H1 (cell line): ENCODE results near the gene HECTD3. TPM values are rescaled to one million over a fixed set of nuclear protein-coding genes. Genes with fewer than 3 reads are reported as not detected.

Experiments
- CTCF ChIA-PET: fragments of 300-600 bp; sonication (Branson Sonifier 250); formaldehyde crosslinking; loops from one replicate; lab custom pipeline; 2021; ENCODE audit not compliant: partially characterized antibody; lab: Charles Lee
- POLR2A ChIA-PET: fragments of 300-600 bp; sonication (Branson Sonifier 250); formaldehyde crosslinking; loops from one replicate; lab custom pipeline; 2021; ENCODE audit warnings: inconsistent platforms; ENCODE audit not compliant: partially characterized antibody; lab: Charles Lee
- DNase-seq, 2 experiments: peaks; one replicate each; pipeline versions ENCODE4 v3.0.0 to v3.0.0-alpha.2; 2010 to 2022; ENCODE audit warnings: low spot score in 2 of 2, low read depth in 1 of 2, mixed read lengths in 1 of 2
- FAIRE-seq: peaks from 2 replicates; lab custom pipeline; 2011; peaks lifted over from hg19 to GRCh38; lab: Jason Lieb, UNC
- H2AFZ ChIP-seq: 2 replicates; pipeline ENCODE4 v1.8.1; 2012; ENCODE audit warnings: low read length, inconsistent platforms
- H2AK5ac ChIP-seq: 2 replicates; pipeline ENCODE4 v1.6.1; 2013; ENCODE audit warnings: low read depth, low read length
- H2BK120ac ChIP-seq: replicated peaks from 2 replicates; pipeline ENCODE3; 2013; ENCODE audit warnings: low read depth, low read length, inconsistent platforms
- H2BK12ac ChIP-seq: 2 replicates; pipeline ENCODE4 v1.6.1; 2013; ENCODE audit warnings: low read depth, low read length
- H2BK15ac ChIP-seq: 2 replicates; pipeline ENCODE4 v1.6.1; 2013; ENCODE audit warnings: low read length
- H2BK20ac ChIP-seq: 2 replicates; pipeline ENCODE4 v1.6.1; 2013; ENCODE audit warnings: low read length
- H2BK5ac ChIP-seq: 2 replicates; pipeline ENCODE4 v1.6.1; 2013; ENCODE audit warnings: low read depth, low read length
- H3K14ac ChIP-seq: 2 replicates; pipeline ENCODE4 v1.6.1; 2013; ENCODE audit warnings: inconsistent platforms; ENCODE audit not compliant: insufficient read length
- H3K18ac ChIP-seq: 2 replicates; pipeline ENCODE4 v1.6.1; 2013; ENCODE audit warnings: low read length; ENCODE audit errors: extremely low read depth
- H3K23ac ChIP-seq: 2 replicates; pipeline ENCODE4 v1.6.1; 2013; ENCODE audit warnings: inconsistent platforms; ENCODE audit not compliant: insufficient read length
- H3K23me2 ChIP-seq: 2 replicates; pipeline ENCODE4 v1.6.1; 2013; ENCODE audit warnings: low read depth, low read length
- H3K27ac ChIP-seq: 2 replicates; pipeline ENCODE4 v1.6.1; 2011; ENCODE audit warnings: low read depth, low read length, inconsistent platforms
- H3K27me3 ChIP-seq, 4 experiments: replicated peaks in 1 of 4; 1 replicate in 1 of 4; 2 replicates in 3 of 4; pipeline versions ENCODE4 v1.6.1 to v1.8.1; 2011 to 2013; ENCODE audit warnings: low read length in 3 of 4, mild to moderate bottlenecking in 3 of 4, inconsistent platforms in 2 of 4, mixed read lengths in 2 of 4, moderate library complexity in 1 of 4; ENCODE audit not compliant: control insufficient read depth in 3 of 4, insufficient read depth in 3 of 4; ENCODE audit errors: extremely low read depth in 1 of 4
- H3K36me3 ChIP-seq, 4 experiments: 2 replicates each; pipeline versions ENCODE4 v1.6.1 to v1.8.1; 2011 to 2013; ENCODE audit warnings: mild to moderate bottlenecking in 4 of 4, low read length in 3 of 4, moderate library complexity in 2 of 4, control low read depth in 1 of 4, inconsistent platforms in 1 of 4; ENCODE audit not compliant: insufficient read depth in 4 of 4, control insufficient read depth in 2 of 4
- H3K4ac ChIP-seq: replicated peaks from 2 replicates; pipeline ENCODE3; 2013; ENCODE audit warnings: low read length, low read depth, mixed read lengths, inconsistent platforms; ENCODE audit not compliant: insufficient read length
- H3K4me1 ChIP-seq, 4 experiments: replicated peaks in 1 of 4; 1 replicate in 1 of 4; 2 replicates in 3 of 4; pipeline versions ENCODE4 v1.6.1 to v1.8.1; 2011 to 2013; ENCODE audit warnings: low read length in 3 of 4, inconsistent platforms in 2 of 4, mixed read lengths in 1 of 4; ENCODE audit not compliant: insufficient read depth in 4 of 4, control insufficient read depth in 3 of 4
- H3K4me2 ChIP-seq, 2 experiments: 2 replicates each; pipeline versions ENCODE4 v1.6.1 to v1.8.1; 2011 to 2013; ENCODE audit warnings: low read depth in 2 of 2, low read length in 2 of 2, control low read depth in 1 of 2, inconsistent platforms in 1 of 2, mild to moderate bottlenecking in 1 of 2; ENCODE audit not compliant: insufficient read depth in 1 of 2
- H3K4me3 ChIP-seq, 4 experiments: fragments of 200-600, 300-600 bp in 1 of 4; sonication (generic), shearing (Covaris generic), sonication (Bioruptor Twin) in 1 of 4; 2 replicates each; pipeline versions ENCODE4 v1.5.1 to v1.8.1; 2011 to 2016; ENCODE audit warnings: low read length in 4 of 4, low read depth in 3 of 4, control low read depth in 2 of 4, inconsistent platforms in 2 of 4, mild to moderate bottlenecking in 2 of 4, mixed read lengths in 1 of 4, moderate library complexity in 1 of 4; ENCODE audit not compliant: insufficient read depth in 2 of 4; ENCODE audit errors: extremely low read depth in 1 of 4
- H3K56ac ChIP-seq: replicated peaks from 2 replicates; pipeline ENCODE3; 2013; ENCODE audit warnings: low read depth, mild to moderate bottlenecking, mixed read lengths, low read length, inconsistent platforms; ENCODE audit not compliant: insufficient read length
- H3K79me1 ChIP-seq: 2 replicates; pipeline ENCODE4 v1.6.1; 2013; ENCODE audit warnings: low read depth, low read length, control low read depth
- H3K79me2 ChIP-seq, 2 experiments: 2 replicates each; pipeline versions ENCODE4 v1.6.1 to v1.8.1; 2012 to 2013; ENCODE audit warnings: low read length in 2 of 2, mild to moderate bottlenecking in 2 of 2, inconsistent platforms in 1 of 2; ENCODE audit not compliant: insufficient read depth in 2 of 2, control insufficient read depth in 1 of 2
- H3K9ac ChIP-seq, 4 experiments: replicated peaks in 1 of 4; 1 replicate in 1 of 4; 2 replicates in 3 of 4; pipeline versions ENCODE4 v1.6.1 to v1.8.1; 2011 to 2013; ENCODE audit warnings: low read depth in 3 of 4, low read length in 3 of 4, control low read depth in 2 of 4, mild to moderate bottlenecking in 2 of 4, moderate library complexity in 2 of 4, inconsistent platforms in 1 of 4; ENCODE audit errors: extremely low read depth in 1 of 4
- H3K9me3 ChIP-seq, 2 experiments: 2 replicates each; pipeline versions ENCODE4 v1.6.1 to v1.8.1; 2012 to 2013; ENCODE audit warnings: mild to moderate bottlenecking in 2 of 2, moderate library complexity in 2 of 2, control low read depth in 1 of 2, inconsistent platforms in 1 of 2, low read depth in 1 of 2, low read length in 1 of 2, mixed read lengths in 1 of 2; ENCODE audit not compliant: insufficient read depth in 2 of 2
- H4K20me1 ChIP-seq, 2 experiments: replicated peaks in 1 of 2; 2 replicates each; pipeline versions ENCODE3 to v1.8.1; 2011 to 2013; ENCODE audit warnings: inconsistent platforms in 2 of 2, low read length in 2 of 2, mild to moderate bottlenecking in 1 of 2; ENCODE audit not compliant: insufficient read depth in 2 of 2, control insufficient read depth in 1 of 2
- H4K5ac ChIP-seq: 2 replicates; pipeline ENCODE4 v1.6.1; 2013; ENCODE audit warnings: low read length, low read depth, mixed read lengths, inconsistent platforms; ENCODE audit not compliant: insufficient read length
- H4K8ac ChIP-seq: 2 replicates; pipeline ENCODE4 v1.8.0; 2013; ENCODE audit warnings: mild to moderate bottlenecking, moderate library complexity, low read length, inconsistent platforms; ENCODE audit not compliant: insufficient read depth; ENCODE audit errors: extremely low read depth
- H4K91ac ChIP-seq: replicated peaks from 2 replicates; pipeline ENCODE3; 2013; ENCODE audit warnings: low read length, mixed read lengths, inconsistent platforms; ENCODE audit not compliant: insufficient read length
- SP1 ChIP-seq: IDR thresholded peaks from 2 replicates; pipeline ENCODE4 v1.6.1; 2011; ENCODE audit warnings: low read depth, low read length
- WGBS, 2 experiments: shearing (Covaris generic) in 1 of 2; methylation state at CpG; one replicate each; pipeline versions ENCODE4 v1.1.6 to v1.1.7; 2013 to 2015; ENCODE audit warnings: low lambda C conversion rate in 2 of 2, mixed read lengths in 2 of 2, inconsistent platforms in 1 of 2, low coverage in 1 of 2, missing lambda C conversion rate in 1 of 2; ENCODE audit not compliant: insufficient replicate concordance in 2 of 2, insufficient coverage in 1 of 2, insufficient read length in 1 of 2; ENCODE audit errors: extremely low coverage in 1 of 2, missing lambda C conversion rate in 1 of 2; 5-methylcytosine and 5-hydroxymethylcytosine counted together
- polyA plus RNA-seq, 7 experiments: library from polyadenylated mRNA; depleted of rRNA in 3 of 7; stranded (reverse) in 5 of 7; unstranded in 2 of 7; fragments of >200 nt in 5 of 7; fragments of 200-250 nt in 2 of 7; gene quantifications; 1 replicate in 5 of 7; 2 replicates in 1 of 7; 4 replicates in 1 of 7; pipeline versions ENCODE4 v1.2.1 to v1.2.3, GENCODE V29; 2011 to 2013; ENCODE audit warnings: missing spikeins in 2 of 7, mixed read lengths in 2 of 7
- total RNA-seq: library from RNA; stranded (reverse); fragmentation: NEBNext Ultra II Directional; extraction: Animal tissue kit (Norgen Biotek cat#: 25700); gene quantifications from 2 replicates; pipeline ENCODE4 v1.2.1, GENCODE V29; 2021

The HECTD3 gene
- total and polyA plus RNA-seq, 2 of the 8 experiments (the other 6 are each of a cell fraction or from before 2014, with no cell fraction given) = 32.9 to 52.7 TPM

DNA sequence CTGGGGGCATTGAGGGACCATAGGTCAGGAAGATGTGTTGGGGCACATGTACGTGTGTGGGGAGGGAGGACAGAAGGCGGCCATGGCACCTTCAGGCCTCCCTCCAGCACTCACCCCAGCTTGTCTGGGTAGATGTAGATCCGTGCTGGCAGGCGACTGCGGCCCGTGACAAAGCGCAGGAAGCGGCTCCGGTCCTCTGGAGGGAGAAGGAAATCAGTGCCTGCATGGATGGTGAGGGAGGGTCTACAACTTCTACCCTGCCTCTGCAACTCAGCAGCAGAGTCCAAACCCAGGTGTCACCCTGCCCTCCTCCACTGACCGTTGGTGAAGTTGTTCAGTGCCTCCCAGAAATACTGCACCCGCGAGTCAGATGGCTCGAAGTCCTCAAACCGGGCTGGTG lies 7.4 kb downstream of the HECTD3 start:
- Histone ChIP-seq H3K4me3 (no peak overlapping the region), H4K8ac (no peak overlapping the region), H2BK12ac (no peak overlapping the region), H3K4ac (no peak overlapping the region), H2BK120ac (no peak overlapping the region), H4K20me1 (peaks cover 0 to 6% of the 10 kb centered on the region in 2 experiments), H3K23me2 (no peaks in the 10 kb centered on the region), H2BK5ac (no peak overlapping the region), H3K14ac (no peak overlapping the region), H3K4me1 (no peaks in the 10 kb centered on the region), H3K79me1 (no peaks in the 10 kb centered on the region), H3K79me2 (no peaks in the 10 kb centered on the region), H2AFZ (no peak overlapping the region), H2AK5ac (no peak overlapping the region), H3K36me3 (peaks cover 6 to 36% (median 17%) of the 10 kb centered on the region in 4 experiments; a peak in 7 of 8 replicates), H3K9ac (no peak overlapping the region), H3K9me3 (no peaks in the 10 kb centered on the region), H4K5ac (no peak overlapping the region), H3K23ac (no peak overlapping the region), H3K18ac (no peak overlapping the region), H3K27ac (no peak overlapping the region), H3K56ac (no peak overlapping the region), H3K27me3 (no peaks in the 10 kb centered on the region), H3K4me2 (no peak overlapping the region), H2BK20ac (no peak overlapping the region), H2BK15ac (no peak overlapping the region), H4K91ac (no peak overlapping the region)
- FAIRE-seq (no peak), DNase-seq (no peak)
- ChIA-PET CTCF (interaction anchor here (0.6 to 2.3 kb wide), 6 partner anchors 11 to 355 kb away, joined by 3 to 8 read pairs (median 3); no protein-coding TSS in a partner anchor), POLR2A (interaction anchor here (1.8 kb wide), 1 partner anchor 8 kb away, joined by 9 read pairs; the partner anchor contains the start of genes HECTD3 and UROD)
- 89% methylated on average over 14 of the region's 14 CpGs; no CpG with 5 or more reads in 1 of the 2 experiments for WGBS, 2 experiments
- no peak for TF ChIP-seq SP1
